IMR-90 (cell line): ENCODE results near the gene TTC5. TPM values are rescaled to one million over a fixed set of nuclear protein-coding genes. Genes with fewer than 3 reads are reported as not detected.

Experiments
- ATAC-seq: fragments of 200-7000 bp; cut with Tn5 transposase; 2 replicates; pipeline ENCODE4 v1.9.1; 2020; ENCODE audit warnings: low read depth, mild to moderate bottlenecking, moderate library complexity
- BruUV-seq: library from RNA; stranded (reverse); fragments of 400-500 nt; replicated peaks from 2 replicates; lab custom pipeline; 2021; lab: Mats Ljungman, UMichigan
- CTCF ChIA-PET: fragments of 300-600 bp; formaldehyde crosslinking; extraction: SDS; loops from one replicate; lab custom pipeline; 2021; ENCODE audit warnings: antibody characterized with exemption; lab: Yijun Ruan, JAX
- POLR2A ChIA-PET: fragments of 300-600 bp; sonication (Branson Sonifier 250); formaldehyde crosslinking; loops from one replicate; lab custom pipeline; 2022; ENCODE audit warnings: antibody characterized with exemption; ENCODE audit not compliant: unreplicated experiment; lab: Charles Lee
- DNase-seq: peaks from one replicate; pipeline ENCODE4 v3.0.0; 2013
- H2AFZ ChIP-seq: replicated peaks from 2 replicates; pipeline ENCODE3; 2013; ENCODE audit warnings: low read length, mild to moderate bottlenecking; ENCODE audit not compliant: poor library complexity
- H2AK5ac ChIP-seq: 2 replicates; pipeline ENCODE4 v1.6.1; 2013; ENCODE audit warnings: low read depth, low read length, inconsistent platforms
- H2AK9ac ChIP-seq: replicated peaks from 2 replicates; pipeline ENCODE3; 2013; ENCODE audit warnings: mild to moderate bottlenecking, low read depth, low read length, moderate library complexity; ENCODE audit not compliant: poor library complexity
- H2BK120ac ChIP-seq: 2 replicates; pipeline ENCODE4 v1.6.1; 2013; ENCODE audit warnings: low read depth, low read length, inconsistent platforms
- H2BK15ac ChIP-seq: 3 replicates; pipeline ENCODE4 v1.6.1; 2013; ENCODE audit warnings: low read depth, low read length, inconsistent platforms
- H2BK20ac ChIP-seq: 2 replicates; pipeline ENCODE4 v1.6.1; 2013; ENCODE audit warnings: low read depth, mild to moderate bottlenecking, inconsistent platforms, low read length, moderate library complexity
- H2BK5ac ChIP-seq: 2 replicates; pipeline ENCODE4 v1.6.1; 2013; ENCODE audit warnings: mild to moderate bottlenecking, low read depth, low read length, inconsistent platforms; ENCODE audit not compliant: poor library complexity, severe bottlenecking
- H3K14ac ChIP-seq: replicated peaks from 2 replicates; pipeline ENCODE4 v1.6.1; 2013; ENCODE audit warnings: low read depth, low read length, inconsistent platforms
- H3K18ac ChIP-seq: 2 replicates; pipeline ENCODE4 v1.6.1; 2013; ENCODE audit warnings: low read depth, low read length, control low read depth
- H3K23ac ChIP-seq: 2 replicates; pipeline ENCODE4 v1.6.1; 2013; ENCODE audit warnings: low read depth, low read length, inconsistent platforms
- H3K27ac ChIP-seq: 2 replicates; pipeline ENCODE4 v1.5.1; 2013; ENCODE audit warnings: mild to moderate bottlenecking, control low read depth, low read length; ENCODE audit not compliant: insufficient read depth
- H3K27me3 ChIP-seq: 2 replicates; pipeline ENCODE4 v1.6.1; 2013; ENCODE audit warnings: low read length; ENCODE audit not compliant: control insufficient read depth, insufficient read depth
- H3K36me3 ChIP-seq: 2 replicates; pipeline ENCODE4 v1.6.1; 2013; ENCODE audit warnings: low read length, mixed read lengths; ENCODE audit not compliant: control insufficient read depth, insufficient read depth
- H3K4ac ChIP-seq: 2 replicates; pipeline ENCODE4 v1.6.1; 2013; ENCODE audit warnings: low read depth, low read length, inconsistent platforms
- H3K4me1 ChIP-seq: 2 replicates; pipeline ENCODE4 v1.6.1; 2013; ENCODE audit warnings: low read length, mixed read lengths; ENCODE audit not compliant: control insufficient read depth, insufficient read depth
- H3K4me2 ChIP-seq: 2 replicates; pipeline ENCODE4 v1.6.1; 2013; ENCODE audit warnings: low read depth, mild to moderate bottlenecking, control low read depth, low read length, moderate library complexity
- H3K4me3 ChIP-seq: 2 replicates; pipeline ENCODE4 v1.5.1; 2013; ENCODE audit warnings: low read depth, mild to moderate bottlenecking, control low read depth, low read length, moderate library complexity; ENCODE audit not compliant: insufficient read depth
- H3K56ac ChIP-seq: 2 replicates; pipeline ENCODE4 v1.6.1; 2013; ENCODE audit warnings: low read length, inconsistent platforms; ENCODE audit not compliant: insufficient read depth; ENCODE audit errors: extremely low read depth
- H3K79me1 ChIP-seq, 2 experiments: 2 replicates each; pipeline ENCODE4 v1.6.1; 2013; ENCODE audit warnings: low read length in 2 of 2, inconsistent platforms in 1 of 2, low read depth in 1 of 2
- H3K9ac ChIP-seq: 2 replicates; pipeline ENCODE4 v1.6.1; 2013; ENCODE audit warnings: low read depth, low read length, control low read depth
- H3K9me1 ChIP-seq: 2 replicates; pipeline ENCODE4 v1.6.1; 2013; ENCODE audit warnings: low read length, inconsistent platforms; ENCODE audit not compliant: insufficient read depth
- H3K9me3 ChIP-seq: 2 replicates; pipeline ENCODE4 v1.6.1; 2013; ENCODE audit warnings: low read length; ENCODE audit not compliant: control insufficient read depth, insufficient read depth
- H4K20me1 ChIP-seq: 2 replicates; pipeline ENCODE4 v1.6.1; 2013; ENCODE audit warnings: low read length, inconsistent platforms; ENCODE audit not compliant: insufficient read depth
- H4K5ac ChIP-seq: 2 replicates; pipeline ENCODE4 v1.6.1; 2013; ENCODE audit warnings: mild to moderate bottlenecking, low read depth, low read length, control low read depth
- H4K8ac ChIP-seq, 2 experiments: 2 replicates each; pipeline ENCODE4 v1.6.1; 2013; ENCODE audit warnings: low read depth in 2 of 2, low read length in 2 of 2, control low read depth in 1 of 2, inconsistent platforms in 1 of 2
- H4K91ac ChIP-seq: 2 replicates; pipeline ENCODE4 v1.6.1; 2013; ENCODE audit warnings: low read depth, low read length, inconsistent platforms; ENCODE audit not compliant: insufficient read depth
- BHLHE40 ChIP-seq: fragments of 150-350 bp; IDR thresholded peaks from 2 replicates; pipeline ENCODE4 v1.6.1; 2016; ENCODE audit warnings: mild to moderate bottlenecking, low read depth, low read length
- MAZ ChIP-seq: IDR thresholded peaks from 2 replicates; pipeline ENCODE4 v1.6.1; 2012; ENCODE audit warnings: low read depth, mild to moderate bottlenecking, low read length, improper control_type of control experiment, moderate library complexity, borderline replicate concordance
- NFE2L2 ChIP-seq: fragments of 150-350 bp; IDR thresholded peaks from 2 replicates; pipeline ENCODE4 v1.6.1; 2016; ENCODE audit warnings: low read depth, mild to moderate bottlenecking, low read length
- POLR2A ChIP-seq: IDR thresholded peaks from 2 replicates; pipeline ENCODE4 v1.6.1; 2012; ENCODE audit warnings: mild to moderate bottlenecking, low read depth, low read length
- RAD21 ChIP-seq: IDR thresholded peaks from 2 replicates; pipeline ENCODE4 v1.6.1; 2012; ENCODE audit warnings: low read length, improper control_type of control experiment
- RCOR1 ChIP-seq: IDR thresholded peaks from 2 replicates; pipeline ENCODE4 v1.6.1; 2012; ENCODE audit warnings: mild to moderate bottlenecking, low read length, improper control_type of control experiment; ENCODE audit not compliant: insufficient replicate concordance
- RFX5 ChIP-seq: IDR thresholded peaks from 2 replicates; pipeline ENCODE4 v1.8.0; 2012; ENCODE audit warnings: low read depth, mild to moderate bottlenecking, low read length, moderate library complexity
- SMC3 ChIP-seq: fragments of 150-350 bp; IDR thresholded peaks from 2 replicates; pipeline ENCODE4 v1.6.1; 2016; ENCODE audit warnings: low read depth, mild to moderate bottlenecking, antibody characterized with exemption, low read length, moderate library complexity
- WGBS, 2 experiments: methylation state at CpG; one replicate each; pipeline versions ENCODE4 v1.1.5 to v1.1.7; 2013; ENCODE audit warnings: missing lambda C conversion rate in 2 of 2; ENCODE audit not compliant: insufficient read length in 1 of 2; ENCODE audit errors: extremely low coverage in 2 of 2; 5-methylcytosine and 5-hydroxymethylcytosine counted together
- dilution Hi-C: fragments of 300-500 bp; cut with HindIII; formaldehyde crosslinking; loops from one replicate; pipeline ENCODE4 v1.14.3; 2018; ENCODE audit warnings: low sequenced_read_pairs; ENCODE audit not compliant: unreplicated experiment
- in situ Hi-C: fragments of 300-500 bp; cut with MboI; formaldehyde crosslinking; loops from 3 replicates; pipeline ENCODE4 v1.14.3; 2019; ENCODE audit warnings: low sequenced_read_pairs, inconsistent platforms, mixed read lengths
- intact Hi-C: fragments of 100-400 bp; cut with micrococcal nuclease; formaldehyde crosslinking; loops from 2 replicates; pipeline ENCODE4 v1.10.0; 2022
- polyA plus RNA-seq, 3 experiments: library from polyadenylated mRNA; depleted of rRNA; stranded (reverse); fragments of >200 nt; gene quantifications; 2 replicates each; pipeline ENCODE4 v1.2.3, GENCODE V29; 2012; ENCODE audit warnings: low replicate concordance in 1 of 3
- total RNA-seq: library from RNA; depleted of rRNA; stranded (reverse); fragments of >200 nt; gene quantifications from 2 replicates; pipeline ENCODE4 v1.2.3, GENCODE V29; 2012

TTC5 gene
- total and polyA plus RNA-seq, 2 of the 4 experiments (the other 2 are of a cell fraction) = 9.8 to 29.4 TPM

- H3K9ac ChIP-seq = no peak overlapping the region
- H4K91ac ChIP-seq = no peak overlapping the region
- H3K4me1 ChIP-seq = peaks cover 2% of the 10 kb centered on the region
- H3K9me1 ChIP-seq = peaks cover 7% of the 10 kb centered on the region; the same call in 1 of the 2 replicates
- no peak overlapping the region for H2AK9ac ChIP-seq
- H2AK5ac ChIP-seq = no peak overlapping the region
- DNase-seq = peak; percentile 61
- ChIA-PET POLR2A (no interaction called here), CTCF (no interaction called here)
- no peak overlapping the region for H4K8ac ChIP-seq
- H3K79me1 ChIP-seq = peaks cover 12 to 26% of the 10 kb centered on the region in 2 experiments
- no peak overlapping the region for H3K18ac ChIP-seq
- BruUV-seq = no TSS peak
- H4K5ac ChIP-seq = no peak overlapping the region
- no peak overlapping the region for H2BK15ac ChIP-seq
- H3K14ac ChIP-seq = no peak overlapping the region
- ATAC-seq = peak; percentile 60
- no peak overlapping the region for H2BK20ac ChIP-seq
- H4K20me1 ChIP-seq = no peaks in the 10 kb centered on the region
- H3K4me3 ChIP-seq = no peak overlapping the region
- H2BK120ac ChIP-seq = no peak overlapping the region
- H3K9me3 ChIP-seq = no peaks in the 10 kb centered on the region
- TF ChIP-seq RAD21 = no peak
- TF ChIP-seq RFX5 = no peak
- peak; percentile 68 for TF ChIP-seq NFE2L2
- no peak for TF ChIP-seq BHLHE40
- no peak for TF ChIP-seq MAZ
- no peak for TF ChIP-seq RCOR1
- TF ChIP-seq SMC3 = no peak
- TF ChIP-seq POLR2A = no peak
- no peak overlapping the region for H3K4me2 ChIP-seq
- no peaks in the 10 kb centered on the region for H3K27me3 ChIP-seq
- no peak overlapping the region for H3K4ac ChIP-seq
- no CpG with 5 or more reads among the region's 1 CpG for WGBS, 2 experiments
- H3K23ac ChIP-seq = no peak overlapping the region
- no peak overlapping the region for H3K56ac ChIP-seq
- H3K36me3 ChIP-seq = peaks cover 18% of the 10 kb centered on the region
- H2AFZ ChIP-seq = no peak overlapping the region
- in situ Hi-C loops = no loop called here
- H3K27ac ChIP-seq = no peak overlapping the region
- dilution Hi-C loops = no loop called here
- no peak overlapping the region for H2BK5ac ChIP-seq
- intact Hi-C loops = no loop called here
Measured at GRCh38 chr14:20302042-20302755, 3.6 kb downstream of the TTC5 start.
